NCI-H2196 (cell line): ENCODE results near the gene BICRA.

ENCODE experiments used
- DNase-seq: peaks from one replicate; lab custom pipeline; 2025; ENCODE audit not compliant: unreplicated experiment; lab: John Stamatoyannopoulos, UW

BICRA gene

DNA sequence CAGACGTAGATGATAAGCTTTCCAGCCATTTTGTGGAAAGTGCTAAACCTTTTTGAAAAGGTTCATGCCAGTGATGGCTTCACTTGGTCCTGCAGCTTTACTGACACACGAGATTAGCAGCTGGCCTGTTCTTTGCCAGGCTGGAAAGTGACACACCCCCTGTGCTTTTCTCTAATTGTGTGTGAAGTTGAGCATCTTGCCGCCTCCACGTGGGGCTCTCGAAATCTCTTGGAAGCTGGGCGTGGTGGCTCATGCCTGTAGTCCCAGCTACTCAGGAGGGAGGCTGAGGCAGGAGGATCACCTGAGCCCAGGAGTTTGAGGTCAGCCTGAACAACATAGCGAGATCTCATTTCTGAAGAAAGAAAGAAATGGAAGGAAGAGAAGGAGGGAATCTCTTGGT lies 79.0 kb downstream of the BICRA start:
- no peak for DNase-seq

DNA sequence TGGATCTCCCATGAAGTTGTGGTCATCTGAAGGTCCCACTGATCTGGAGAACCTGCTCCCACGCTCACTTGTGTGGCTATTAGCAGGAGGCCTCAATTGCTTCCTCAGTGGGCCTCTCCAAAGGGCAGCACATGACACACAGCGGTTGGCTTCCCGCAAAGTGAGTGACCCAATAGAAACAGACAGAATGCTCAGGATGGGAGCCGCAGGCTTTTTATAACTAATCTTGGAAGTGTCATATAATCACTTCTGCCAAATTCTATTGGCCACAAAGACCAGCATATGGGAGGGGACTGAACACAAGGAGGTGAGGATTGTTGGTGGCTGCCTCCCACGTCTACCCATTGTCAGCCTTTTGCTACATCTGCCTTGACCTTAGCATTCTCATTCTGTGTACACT lies 82.2 kb downstream of the BICRA start:
- DNase-seq, result no peak

DNA sequence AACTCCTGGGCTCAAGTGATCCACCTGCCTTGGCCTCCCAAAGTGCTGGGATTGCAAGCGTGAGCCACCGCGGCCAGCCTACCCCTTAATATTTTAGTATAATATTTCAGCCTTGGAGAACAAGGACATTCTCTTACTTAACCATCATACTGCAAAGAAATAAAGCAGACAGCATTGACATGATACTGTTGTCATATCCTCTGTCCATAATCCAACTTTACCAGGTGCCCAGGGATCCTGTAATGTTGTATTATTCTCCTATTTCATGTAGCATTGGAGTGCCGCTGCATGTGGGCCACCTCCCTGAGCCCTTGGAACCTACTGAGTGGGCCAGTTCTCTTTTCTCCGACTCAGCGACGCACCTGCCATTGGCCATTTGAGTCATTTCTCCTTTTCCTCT lies 82.8 kb downstream of the BICRA start:
- DNase-seq, result no peak

DNA sequence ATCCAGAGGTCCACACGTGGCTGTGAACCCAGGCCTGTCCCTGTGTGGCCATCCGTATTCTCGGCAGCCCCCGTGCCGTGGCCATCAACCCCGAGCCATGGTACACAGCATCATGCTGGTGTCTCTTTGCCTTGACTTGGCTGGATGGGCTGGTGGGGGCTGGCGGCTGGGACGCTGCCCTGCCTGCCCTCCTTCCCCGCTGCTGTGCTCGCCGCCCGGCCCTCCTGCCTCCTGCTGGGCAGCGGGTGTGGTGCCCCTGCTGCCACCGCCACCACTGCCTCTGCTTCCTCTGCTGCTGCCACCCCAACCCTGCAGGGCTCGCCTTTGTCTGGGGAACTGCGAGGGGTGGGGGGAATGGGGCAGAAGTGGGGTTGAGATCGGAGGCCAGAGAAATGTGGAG lies 84.6 kb downstream of the BICRA start:
- no peak for DNase-seq

DNA sequence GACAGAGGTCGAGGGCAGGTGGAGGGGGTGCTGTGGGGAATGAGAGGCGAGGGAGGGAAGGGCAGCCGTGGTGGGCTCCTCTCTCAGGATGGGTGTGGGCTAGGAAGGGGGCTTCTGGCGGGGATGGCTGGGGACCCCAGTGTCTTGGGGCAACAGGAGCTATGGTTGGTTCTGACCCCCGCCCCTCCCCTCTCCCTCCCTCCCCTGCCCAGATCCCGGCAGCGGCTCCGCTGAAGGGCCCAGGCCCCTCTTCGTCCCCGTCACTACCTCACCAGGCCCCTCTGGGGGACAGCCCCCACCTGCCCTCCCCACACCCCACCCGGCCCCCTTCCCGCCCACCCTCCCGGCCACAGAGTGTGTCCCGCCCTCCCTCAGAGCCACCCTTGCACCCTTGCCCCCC lies 85.0 kb downstream of the BICRA start:
- DNase-seq, result no peak

DNA sequence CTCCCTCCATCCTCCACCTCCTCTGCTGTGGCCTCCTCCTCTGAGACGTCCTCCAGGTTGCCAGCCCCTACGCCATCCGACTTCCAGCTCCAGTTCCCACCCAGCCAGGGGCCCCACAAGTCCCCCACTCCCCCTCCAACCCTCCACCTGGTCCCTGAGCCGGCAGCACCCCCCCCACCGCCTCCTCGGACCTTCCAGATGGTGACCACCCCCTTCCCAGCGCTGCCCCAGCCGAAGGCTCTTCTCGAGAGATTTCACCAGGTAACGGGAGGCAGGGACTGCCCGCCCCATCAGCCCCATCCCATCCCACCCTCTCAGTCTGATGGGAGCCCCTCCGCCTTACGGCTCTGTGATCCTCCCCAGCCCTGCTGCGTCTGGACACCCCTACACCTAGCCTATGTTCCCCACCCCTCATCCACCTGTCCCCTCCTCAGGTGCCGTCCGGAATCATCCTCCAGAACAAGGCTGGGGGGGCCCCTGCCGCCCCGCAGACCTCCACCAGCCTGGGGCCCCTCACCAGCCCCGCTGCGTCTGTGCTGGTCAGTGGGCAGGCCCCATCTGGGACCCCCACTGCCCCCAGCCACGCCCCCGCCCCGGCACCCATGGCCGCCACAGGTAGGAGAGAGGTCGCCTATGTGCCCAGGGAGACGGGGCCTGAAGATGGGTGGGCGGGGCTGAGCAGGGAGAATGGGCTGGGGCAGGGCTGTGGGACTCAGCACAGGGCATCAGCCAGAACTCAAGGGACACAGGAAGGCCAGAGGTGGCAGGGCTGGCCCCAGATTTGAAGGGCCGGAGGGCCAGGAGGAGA lies 85.7 kb downstream of the BICRA start:
- DNase-seq, result no peak

DNA sequence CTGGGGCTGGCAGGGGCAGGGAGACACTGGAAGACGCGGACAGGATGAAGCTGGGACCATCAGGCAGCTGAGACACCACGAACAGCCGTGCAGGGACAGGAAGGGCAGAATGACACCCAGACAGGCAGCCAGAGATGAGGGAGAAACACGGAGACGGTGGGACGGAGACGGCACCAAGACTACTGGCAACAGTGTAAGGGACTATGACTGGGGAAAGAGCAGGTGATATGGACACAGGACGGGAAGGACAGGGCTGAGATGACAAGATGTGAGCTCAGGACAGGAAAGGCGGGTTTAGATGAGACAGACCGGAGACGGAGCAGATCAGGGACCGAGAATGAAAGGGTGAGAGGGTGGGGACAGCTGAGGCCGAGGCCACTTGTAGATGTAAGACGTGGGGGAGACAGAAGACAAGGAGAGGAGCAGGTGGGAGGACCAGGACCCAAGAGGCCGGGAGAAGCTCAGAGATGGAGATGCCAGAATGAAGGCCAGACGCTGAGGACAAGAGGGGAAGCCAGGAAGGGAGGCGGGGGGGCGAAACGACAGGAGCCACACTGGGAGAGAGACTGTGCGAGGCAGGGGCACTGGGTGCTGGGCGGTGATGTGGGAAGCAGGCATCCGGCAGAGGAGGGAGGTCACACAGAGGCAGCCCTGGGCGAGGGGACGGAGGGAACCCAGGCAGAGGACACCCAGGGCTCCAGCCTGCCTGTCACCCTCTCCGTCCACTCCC lies 86.8 kb downstream of the BICRA start:
- DNase-seq, result no peak

DNA sequence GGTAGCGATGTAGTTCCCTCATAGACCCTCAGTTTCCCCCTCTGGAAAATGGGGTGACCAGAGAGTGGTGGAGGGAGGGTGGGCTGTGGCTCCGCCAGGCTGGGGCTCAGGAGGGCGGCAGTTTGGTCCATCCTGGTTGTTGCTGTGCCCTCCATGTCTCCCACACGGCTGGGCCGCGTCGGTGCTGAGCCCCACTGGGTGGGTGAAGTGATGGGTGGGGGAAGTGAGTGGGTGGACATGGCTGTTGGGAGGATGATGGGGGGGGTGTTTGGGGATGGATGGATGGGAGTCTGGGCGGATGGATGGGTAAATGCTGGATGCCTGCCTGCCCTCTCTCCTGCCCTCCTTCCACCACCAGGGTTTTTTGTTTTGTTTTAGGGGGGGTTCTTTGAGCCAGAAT lies 87.7 kb downstream of the BICRA start:
- no peak for DNase-seq

DNA sequence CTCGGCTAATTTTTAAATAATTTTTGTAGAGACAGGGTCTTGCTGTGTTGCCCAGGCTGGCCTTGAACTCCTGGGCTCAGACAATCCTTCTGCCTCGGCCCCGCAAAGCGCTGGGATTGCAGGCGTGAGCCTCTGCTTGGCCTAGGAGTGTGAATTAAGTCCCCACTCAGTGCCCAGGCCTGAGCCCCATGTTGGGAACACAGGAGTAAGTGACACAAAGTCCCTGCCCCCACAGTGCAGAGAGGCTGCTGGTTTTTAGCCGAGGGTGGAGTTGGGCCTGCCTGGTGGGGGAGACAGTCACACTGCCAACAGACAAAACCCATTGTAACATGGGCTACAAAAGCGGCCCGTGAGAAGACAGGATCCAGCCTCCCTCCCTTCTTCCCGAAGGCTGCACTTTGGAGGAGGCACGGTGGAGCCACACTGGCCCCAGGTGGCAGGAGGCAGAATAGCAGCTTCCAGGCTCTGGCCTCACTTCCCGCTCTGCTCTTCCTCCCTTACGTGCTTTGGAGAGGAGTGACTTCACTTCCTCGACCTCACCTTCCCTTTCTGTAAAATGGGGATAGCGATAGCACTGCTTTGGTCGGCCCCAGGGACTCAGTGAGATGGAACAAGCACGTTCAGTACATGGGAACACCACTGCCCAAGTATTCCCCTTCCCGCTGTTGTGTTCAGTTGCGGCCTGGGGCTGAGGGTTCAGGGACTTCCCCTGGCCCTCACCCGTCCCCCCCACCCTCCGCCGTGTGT lies 89.1 kb downstream of the BICRA start:
- peak; percentile 88 for DNase-seq

DNA sequence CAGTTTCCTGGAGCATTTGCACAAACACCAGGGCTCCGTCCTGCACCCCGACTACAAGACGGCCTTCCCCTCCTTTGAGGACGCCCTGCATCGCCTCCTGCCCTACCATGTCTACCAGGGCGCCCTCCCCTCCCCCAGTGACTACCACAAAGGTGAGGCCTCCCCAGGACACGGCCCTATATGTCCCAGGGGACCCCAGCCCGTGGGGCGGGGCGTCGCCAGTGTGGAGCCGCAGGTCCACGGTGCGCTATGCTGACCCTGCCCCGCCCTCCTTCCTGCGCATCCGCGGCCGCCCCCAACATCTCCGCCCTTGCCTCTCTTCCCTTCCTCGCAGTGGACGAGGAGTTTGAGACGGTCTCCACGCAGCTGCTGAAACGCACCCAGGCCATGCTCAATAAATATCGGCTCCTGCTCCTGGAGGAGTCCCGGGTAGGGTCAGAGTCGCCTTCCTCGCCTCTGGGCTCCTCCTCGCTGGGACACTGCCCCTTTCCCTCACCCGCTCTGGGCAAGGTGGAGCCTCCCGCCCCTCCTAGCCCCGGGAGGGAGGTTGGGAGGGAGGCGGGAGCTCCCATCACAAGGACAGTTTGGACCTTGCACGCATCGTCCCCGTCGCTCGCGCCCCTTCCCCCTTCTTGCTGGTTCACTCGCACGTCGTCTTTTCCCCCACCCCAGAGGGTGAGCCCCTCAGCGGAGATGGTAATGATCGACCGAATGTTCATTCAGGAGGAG lies 89.9 kb downstream of the BICRA start:
- DNase-seq, result no peak

DNA sequence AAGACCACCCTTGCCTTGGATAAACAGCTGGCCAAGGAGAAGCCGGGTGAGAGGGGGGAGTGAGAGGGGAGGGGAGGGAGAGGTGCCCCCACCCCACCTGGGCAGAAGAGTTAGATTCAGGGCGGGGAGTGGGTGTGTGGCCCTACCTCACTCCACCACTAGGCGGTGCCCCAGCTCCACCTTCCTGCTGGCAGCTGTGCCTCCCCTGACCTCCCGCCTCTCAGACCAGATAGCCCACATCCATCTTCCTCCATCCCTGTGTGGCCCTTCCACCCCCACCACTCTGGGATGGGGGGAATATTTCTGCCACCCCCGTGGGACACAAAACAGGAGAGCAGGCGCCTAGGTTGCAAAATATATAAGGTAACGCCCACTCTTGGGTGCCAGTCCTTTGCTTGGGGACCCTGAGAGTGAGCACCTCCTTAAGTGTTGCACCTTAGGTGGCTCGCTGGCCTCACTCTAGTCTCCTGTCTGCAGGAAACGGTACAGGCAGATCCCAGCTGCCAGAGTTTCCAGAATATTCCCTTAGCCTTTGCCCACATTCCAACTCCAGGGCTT lies 90.5 kb downstream of the BICRA start:
- peak; percentile 44 for DNase-seq

DNA sequence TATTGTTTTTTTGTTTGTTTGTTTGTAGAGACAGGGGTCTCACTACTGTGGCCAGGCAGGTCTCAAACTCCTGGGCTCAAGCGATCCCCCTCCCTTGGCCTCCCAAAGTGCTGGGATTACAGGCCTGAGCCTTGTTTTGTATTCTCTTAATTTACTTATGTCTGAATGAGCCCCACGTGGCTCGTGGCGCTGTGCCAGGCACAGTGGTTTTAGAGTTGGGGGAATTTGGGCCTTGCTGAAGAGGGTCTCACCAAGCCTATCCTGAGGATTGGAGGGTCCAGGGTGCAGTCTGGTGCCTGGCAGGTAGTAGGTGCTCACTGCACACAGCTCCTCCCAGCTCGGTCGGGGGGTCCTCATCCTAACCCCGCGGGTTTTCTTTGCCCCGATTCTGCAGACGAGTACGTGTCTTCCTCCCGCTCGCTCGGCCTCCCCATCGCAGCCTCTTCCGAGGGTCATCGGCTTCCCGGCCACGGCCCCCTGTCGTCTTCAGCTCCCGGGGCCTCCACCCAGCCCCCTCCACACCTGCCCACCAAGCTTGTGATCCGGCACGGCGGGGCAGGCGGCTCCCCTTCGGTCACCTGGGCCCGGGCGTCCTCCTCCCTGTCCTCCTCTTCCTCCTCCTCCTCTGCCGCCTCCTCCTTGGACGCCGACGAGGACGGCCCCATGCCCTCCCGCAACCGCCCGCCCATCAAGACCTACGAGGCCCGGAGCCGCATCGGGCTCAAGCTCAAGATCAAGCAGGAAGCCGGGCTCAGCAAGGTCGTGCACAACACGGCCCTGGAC lies 92.2 kb downstream of the BICRA start:
- no peak for DNase-seq

DNA sequence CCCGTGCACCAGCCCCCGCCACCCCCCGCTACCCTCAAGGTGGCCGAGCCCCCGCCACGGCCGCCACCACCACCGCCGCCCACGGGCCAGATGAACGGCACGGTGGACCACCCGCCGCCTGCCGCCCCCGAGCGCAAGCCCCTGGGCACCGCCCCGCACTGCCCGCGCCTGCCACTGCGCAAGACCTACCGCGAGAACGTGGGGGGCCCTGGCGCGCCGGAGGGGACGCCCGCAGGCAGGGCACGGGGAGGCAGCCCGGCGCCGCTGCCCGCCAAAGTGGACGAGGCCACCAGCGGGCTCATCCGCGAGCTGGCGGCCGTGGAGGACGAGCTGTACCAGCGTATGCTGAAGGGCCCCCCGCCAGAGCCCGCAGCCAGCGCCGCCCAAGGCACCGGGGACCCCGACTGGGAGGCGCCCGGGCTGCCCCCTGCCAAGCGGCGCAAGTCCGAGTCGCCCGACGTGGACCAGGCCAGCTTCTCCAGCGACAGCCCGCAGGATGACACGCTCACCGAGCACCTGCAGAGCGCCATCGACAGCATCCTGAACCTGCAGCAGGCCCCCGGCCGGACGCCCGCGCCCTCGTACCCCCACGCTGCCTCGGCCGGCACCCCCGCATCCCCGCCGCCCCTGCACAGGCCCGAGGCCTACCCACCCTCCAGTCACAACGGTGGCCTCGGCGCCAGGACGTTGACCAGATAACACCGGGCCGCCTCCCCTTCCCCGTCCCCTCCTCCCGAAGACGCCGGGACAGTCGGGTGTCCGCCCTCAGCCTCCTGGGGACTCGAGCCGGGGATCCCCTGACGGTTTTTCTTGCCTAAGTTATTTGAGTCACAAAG lies 93.0 kb downstream of the BICRA start:
- no peak for DNase-seq

DNA sequence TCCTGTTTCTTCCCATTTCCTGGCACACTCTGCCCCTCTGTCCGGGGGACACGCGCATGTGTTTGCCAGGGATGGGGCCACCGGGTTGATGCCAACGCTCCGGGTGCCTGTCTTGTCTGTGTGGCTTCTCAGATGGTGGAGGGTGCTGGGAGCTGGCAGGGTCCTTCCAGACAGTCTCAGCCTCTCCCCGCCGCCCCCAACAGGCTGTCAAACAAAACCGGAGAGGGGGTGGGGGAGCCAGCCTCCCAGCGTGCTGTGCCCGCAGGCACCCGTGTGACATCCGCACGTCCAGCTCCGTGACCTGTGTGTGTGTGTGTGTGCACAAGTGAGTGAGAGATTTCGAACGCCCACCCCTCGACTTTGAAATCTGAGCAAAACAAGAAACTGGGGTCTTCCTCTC lies 93.7 kb downstream of the BICRA start:
- DNase-seq, result no peak

DNA sequence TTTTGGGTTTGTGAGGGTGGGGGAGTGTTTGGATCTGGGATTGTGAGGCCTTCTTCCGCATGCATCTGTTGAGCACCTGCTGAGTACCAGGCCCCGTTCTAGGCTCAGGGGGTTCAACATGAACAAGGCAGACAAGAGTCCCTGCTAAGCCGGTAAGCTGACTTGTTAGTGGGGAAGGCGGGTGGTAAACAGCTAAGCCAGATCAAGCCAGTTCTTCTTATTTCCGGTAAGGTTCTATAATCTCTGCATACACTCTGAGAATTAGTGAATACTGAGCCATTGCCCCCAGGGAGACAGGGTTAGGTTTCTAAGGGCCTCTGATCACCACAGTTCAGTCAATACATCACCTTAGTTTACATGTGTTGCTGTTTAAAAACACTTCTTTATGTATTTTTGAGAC lies 94.4 kb downstream of the BICRA start:
- DNase-seq, result no peak

DNA sequence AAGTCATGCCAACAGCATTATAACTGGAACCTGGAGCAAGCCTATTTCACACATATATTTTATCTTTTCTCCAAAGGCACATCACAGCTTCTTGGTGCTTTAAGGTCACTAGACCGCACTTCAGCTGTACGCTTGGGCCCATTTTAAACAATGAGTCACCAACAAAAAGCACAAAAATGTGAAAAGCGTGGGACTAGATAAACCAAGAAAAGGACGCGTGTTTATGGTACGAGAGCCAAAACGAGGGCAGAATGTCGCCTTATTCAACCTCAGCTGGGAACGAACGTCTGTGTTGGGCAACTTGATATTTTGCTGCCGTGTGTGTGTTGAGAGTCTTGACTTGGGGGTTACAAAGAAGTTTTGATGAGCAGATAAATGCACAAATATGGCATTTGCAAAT lies 95.1 kb downstream of the BICRA start:
- no peak for DNase-seq

DNA sequence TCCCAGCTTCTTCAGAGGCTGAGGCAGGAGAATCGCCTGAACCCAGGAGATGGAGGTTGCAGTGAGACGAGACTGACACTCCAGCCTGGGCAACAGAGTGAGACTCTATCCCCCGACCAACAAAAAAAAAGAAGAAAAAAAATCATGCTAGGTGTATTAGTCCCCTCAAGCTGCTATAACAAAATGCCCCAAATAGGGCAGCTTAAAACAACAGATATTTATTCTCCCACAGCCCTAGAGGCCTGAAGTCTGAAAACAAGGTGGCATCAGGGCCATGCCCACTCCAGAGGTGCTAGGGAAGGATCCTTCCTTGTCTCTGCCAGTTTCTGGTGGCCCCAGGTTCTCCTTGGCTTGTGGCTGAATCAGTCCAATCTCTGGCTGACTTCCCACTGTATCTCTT lies 95.7 kb downstream of the BICRA start:
- no peak for DNase-seq

DNA sequence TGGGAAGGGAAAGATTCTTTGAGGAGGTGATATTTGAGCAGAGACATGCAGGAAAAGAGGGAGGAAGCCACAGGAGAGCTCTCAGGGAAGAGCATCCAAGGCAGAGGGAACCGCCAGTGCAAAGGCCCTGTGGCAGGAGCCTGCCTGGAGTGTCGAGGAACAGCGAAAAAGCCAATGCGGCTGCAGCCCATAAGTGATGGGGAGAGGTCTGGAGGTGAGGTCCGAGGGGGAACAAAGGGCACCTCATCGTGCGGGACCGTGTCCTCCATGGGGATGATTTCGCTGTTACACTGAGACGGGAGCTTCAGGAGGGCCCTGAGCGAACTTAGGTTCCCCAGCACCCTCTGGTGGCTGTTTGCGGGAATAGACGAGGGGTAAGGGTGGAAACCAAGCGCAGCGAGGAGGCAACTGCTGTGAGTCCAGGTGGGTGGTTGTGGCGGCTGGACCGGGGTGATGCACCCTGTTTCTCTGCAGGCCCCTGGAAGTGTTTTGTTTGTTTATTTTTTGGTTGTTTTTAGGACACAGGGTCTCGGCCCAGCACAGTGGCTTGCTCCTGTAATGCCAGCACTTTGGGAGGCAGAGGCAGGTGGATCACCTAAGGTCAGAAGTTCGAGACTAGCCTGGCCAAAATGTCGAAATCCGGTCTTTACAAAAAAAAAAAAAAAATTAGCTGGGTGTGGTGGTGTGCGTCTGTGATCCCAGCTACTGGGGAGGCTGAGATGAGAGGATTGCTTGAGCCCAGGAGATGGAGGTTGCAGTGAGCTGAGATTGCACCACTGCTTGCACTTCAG lies 98.4 kb downstream of the BICRA start:
- DNase-seq, result peak; percentile 79
